Caco-2 (cell line): ENCODE results near the gene ZNF789. TPM values are rescaled to one million over a fixed set of nuclear protein-coding genes. Genes with fewer than 3 reads are reported as not detected.

Experiments
- BruUV-seq: library from RNA; stranded (reverse); fragments of 400-500 nt; replicated peaks from 2 replicates; lab custom pipeline; 2021; lab: Mats Ljungman, UMichigan
- CTCF ChIA-PET: fragments of 300-600 bp; sonication (Branson Sonifier 250); formaldehyde crosslinking; loops from one replicate; lab custom pipeline; 2022; ENCODE audit warnings: antibody characterized with exemption; lab: Charles Lee
- POLR2A ChIA-PET: fragments of 300-600 bp; sonication (Branson Sonifier 250); formaldehyde crosslinking; loops from one replicate; lab custom pipeline; 2022; ENCODE audit warnings: antibody characterized with exemption; lab: Charles Lee
- DNase-seq, 2 experiments: peaks; one replicate each; pipeline versions ENCODE4 v3.0.0 to v3.0.0-alpha.2; 2020 to 2022
- H3K27me3 ChIP-seq: replicated peaks from 2 replicates; pipeline ENCODE4 v1.6.0; 2011; ENCODE audit warnings: low read length; ENCODE audit not compliant: control insufficient read depth, insufficient read depth
- H3K36me3 ChIP-seq: 2 replicates; pipeline ENCODE4 v1.5.1; 2011; ENCODE audit warnings: low read length; ENCODE audit not compliant: control insufficient read depth, insufficient read depth
- H3K4me1 ChIP-seq: fragments of 250-450 bp; sonication (Bioruptor Pico); 2 replicates; pipeline ENCODE4 v1.5.1; 2020; ENCODE audit warnings: mild to moderate bottlenecking
- H3K4me3 ChIP-seq: 2 replicates; pipeline ENCODE4 v1.5.1; 2011; ENCODE audit warnings: low read depth, mild to moderate bottlenecking, control low read depth, low read length
- H3K9me3 ChIP-seq: fragments of 250-450 bp; sonication (Bioruptor Pico); 2 replicates; pipeline ENCODE4 v1.5.1; 2020; ENCODE audit warnings: mild to moderate bottlenecking, moderate library complexity
- H3K27ac Mint-ChIP-seq: one replicate; pipeline ENCODE4 v1.8.0; 2022; ENCODE audit warnings: mixed read lengths; ENCODE audit not compliant: unreplicated experiment
- H3K27me3 Mint-ChIP-seq: one replicate; pipeline ENCODE4 v1.8.0; 2022; ENCODE audit warnings: mixed read lengths; ENCODE audit not compliant: insufficient read depth, unreplicated experiment
- H3K36me3 Mint-ChIP-seq: one replicate; pipeline ENCODE4 v1.8.0; 2022; ENCODE audit warnings: mild to moderate bottlenecking, mixed read lengths; ENCODE audit not compliant: insufficient read depth, unreplicated experiment
- H3K4me1 Mint-ChIP-seq: one replicate; pipeline ENCODE4 v1.8.0; 2022; ENCODE audit warnings: low read depth, mixed read lengths; ENCODE audit not compliant: unreplicated experiment
- H3K4me3 Mint-ChIP-seq: one replicate; pipeline ENCODE4 v1.8.0; 2022; ENCODE audit warnings: mild to moderate bottlenecking, moderate library complexity, mixed read lengths; ENCODE audit not compliant: unreplicated experiment
- H3K9me3 Mint-ChIP-seq: one replicate; pipeline ENCODE4 v1.8.0; 2022; ENCODE audit warnings: mixed read lengths; ENCODE audit not compliant: unreplicated experiment
- CTCF ChIP-seq, 2 experiments: fragments of 200-600 bp in 1 of 2; IDR thresholded peaks; 1 replicate in 1 of 2; 2 replicates in 1 of 2; pipeline versions ENCODE4 v1.5.1 to v1.8.0; 2011 to 2022; ENCODE audit warnings: antibody characterized with exemption in 1 of 2, control low read depth in 1 of 2, inconsistent platforms in 1 of 2, low read depth in 1 of 2, low read length in 1 of 2, mild to moderate bottlenecking in 1 of 2, moderate library complexity in 1 of 2; ENCODE audit not compliant: insufficient read depth in 1 of 2, severe bottlenecking in 1 of 2, unreplicated experiment in 1 of 2
- intact Hi-C: fragments of 100-400 bp; cut with micrococcal nuclease; formaldehyde crosslinking; loops from one replicate; pipeline ENCODE4 v1.10.0; 2022; ENCODE audit not compliant: unreplicated experiment
- total RNA-seq: library from RNA; stranded (reverse); gene quantifications from 2 replicates; pipeline ENCODE4 v1.2.3, GENCODE V29; 2022

The ZNF789 gene
- total RNA-seq, 1 experiment from 2014 or later, result 30.1 TPM

GRCh38 chr7:99493823-99494222 lies 21.1 kb downstream of the ZNF789 start:
- peaks cover 10% of the 10 kb centered on the region for H3K9me3 Mint-ChIP-seq
- peaks cover 71% of the 10 kb centered on the region for H3K36me3 Mint-ChIP-seq
- Histone ChIP-seq H3K4me1 (no peaks in the 10 kb centered on the region), H3K9me3 (peaks cover 20% of the 10 kb centered on the region), H3K36me3 (peaks cover 14% of the 10 kb centered on the region), H3K27me3 (no peaks in the 10 kb centered on the region), H3K4me3 (no peak overlapping the region)
- no peak for DNase-seq
- H3K27ac Mint-ChIP-seq, result no peak overlapping the region
- ChIA-PET POLR2A (interaction anchor here (0.6 kb wide), 1 partner anchor 8 kb away, joined by 3 read pairs; no protein-coding TSS in a partner anchor), CTCF (no interaction called here)
- intact Hi-C loops, result no loop called here
- no TSS peak for BruUV-seq
- H3K27me3 Mint-ChIP-seq, result no peaks in the 10 kb centered on the region
- no peak overlapping the region for H3K4me3 Mint-ChIP-seq
- no peak for TF ChIP-seq CTCF (IDR thresholded peaks at IDR 0.05; ENCODE audit: insufficient read depth in 1 of 2, low read depth in 1 of 2, low read length in 1 of 2, severe bottlenecking in 1 of 2, unreplicated experiment in 1 of 2)
- peaks cover 11% of the 10 kb centered on the region for H3K4me1 Mint-ChIP-seq

GRCh38 chr7:99497766-99498545 lies 25.3 kb downstream of the ZNF789 start:
- CTCF ChIA-PET, result no interaction called here
- H3K4me3 ChIP-seq, result peak overlapping the region; percentile 87
- Mint-ChIP-seq H3K27me3 (no peaks in the 10 kb centered on the region), H3K36me3 (peaks cover 54% of the 10 kb centered on the region), H3K4me1 (peaks cover 11% of the 10 kb centered on the region), H3K27ac (peak overlapping the region; percentile 97), H3K9me3 (peaks cover 10% of the 10 kb centered on the region), H3K4me3 (peak overlapping the region; percentile 92)
- H3K9me3 ChIP-seq, result peaks cover 20% of the 10 kb centered on the region
- no peaks in the 10 kb centered on the region for H3K4me1 ChIP-seq
- no peak for DNase-seq
- no peaks in the 10 kb centered on the region for H3K27me3 ChIP-seq
- BruUV-seq, result no TSS peak
- H3K36me3 ChIP-seq, result peaks cover 13% of the 10 kb centered on the region
- POLR2A ChIA-PET, result interaction anchor here (1.5 kb wide), 1 partner anchor 89 kb away, joined by 3 read pairs; the partner anchor contains the start of genes BUD31 and PDAP1
- no peak for TF ChIP-seq CTCF (IDR thresholded peaks at IDR 0.05; ENCODE audit: insufficient read depth in 1 of 2, low read depth in 1 of 2, low read length in 1 of 2, severe bottlenecking in 1 of 2, unreplicated experiment in 1 of 2)
- intact Hi-C loops, result no loop called here

GRCh38 chr7:99498546-99498944 lies 25.9 kb downstream of the ZNF789 start:
- intact Hi-C loops, result no loop called here
- Histone ChIP-seq H3K4me1 (no peaks in the 10 kb centered on the region), H3K36me3 (peaks cover 11% of the 10 kb centered on the region), H3K27me3 (no peaks in the 10 kb centered on the region), H3K9me3 (peaks cover 19% of the 10 kb centered on the region), H3K4me3 (peak overlapping the region; percentile 87)
- Mint-ChIP-seq H3K9me3 (peaks cover 4% of the 10 kb centered on the region), H3K27ac (peak overlapping the region; percentile 97), H3K4me3 (peak overlapping the region; percentile 92), H3K36me3 (peaks cover 48% of the 10 kb centered on the region), H3K27me3 (no peaks in the 10 kb centered on the region), H3K4me1 (peaks cover 11% of the 10 kb centered on the region)
- POLR2A ChIA-PET, result interaction anchor here (1.5 kb wide), 1 partner anchor 90 kb away, joined by 3 read pairs; the partner anchor contains the start of genes BUD31 and PDAP1
- no peak for TF ChIP-seq CTCF (IDR thresholded peaks at IDR 0.05; ENCODE audit: insufficient read depth in 1 of 2, low read depth in 1 of 2, low read length in 1 of 2, severe bottlenecking in 1 of 2, unreplicated experiment in 1 of 2)
- CTCF ChIA-PET, result interaction anchor here (0.7 kb wide), 1 partner anchor 280 kb away, joined by 4 read pairs; no protein-coding TSS in a partner anchor
- no peak for DNase-seq
- BruUV-seq, result no TSS peak
